Renal cortical epithelial cell (primary cell): ENCODE results near the gene LHB. TPM values are rescaled to one million over a fixed set of nuclear protein-coding genes. Genes with fewer than 3 reads are reported as not detected.
"Not testable (repeated sequence)": the region's sequence is repeated elsewhere in the genome, so short reads cannot be mapped to it uniquely, and the experiment has no call there.

Source experiments
- DNase-seq: peaks from one replicate; pipeline ENCODE4 v3.0.0-alpha.2; 2011; ENCODE audit warnings: low read depth
- total RNA-seq: library from RNA; depleted of rRNA; stranded (reverse); fragments of >200 nt; gene quantifications from 2 replicates; pipeline ENCODE4 v1.2.3, GENCODE V29; 2014

The LHB gene
- total RNA-seq: 0.25 TPM in 1 of 2 replicates, not detected in the other

DNA sequence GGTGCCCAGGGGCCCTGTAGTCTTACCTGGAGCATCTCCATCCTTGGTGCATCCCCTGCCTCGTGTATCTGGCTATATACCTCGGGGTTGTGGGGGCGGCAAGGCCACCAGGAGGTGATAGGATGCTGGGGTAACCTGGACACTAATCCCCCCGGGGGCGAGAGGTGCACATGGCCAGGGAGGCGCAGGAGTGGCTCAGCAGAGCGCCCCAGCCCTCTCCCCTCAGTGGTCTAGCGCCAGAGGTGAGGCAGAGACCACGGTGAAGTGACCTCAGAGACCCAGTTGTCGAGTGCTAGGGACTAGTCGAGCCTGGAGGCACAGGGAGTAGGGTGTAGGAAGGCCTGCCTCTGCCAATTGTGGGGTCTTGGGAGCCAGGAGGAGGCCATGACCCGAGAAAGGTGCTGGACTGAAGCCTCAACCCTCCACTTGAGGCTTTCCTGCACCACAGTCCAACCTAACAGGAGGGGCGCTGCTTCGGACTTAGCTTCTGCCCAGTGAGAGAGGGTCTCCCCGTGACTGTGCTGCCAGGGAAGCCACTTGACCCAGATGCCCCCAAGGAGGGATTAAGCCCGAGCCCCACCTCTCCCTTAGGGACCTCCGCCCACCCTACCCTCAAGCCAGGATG is at the start of gene LHB:
Gene LHB, minus strand, starts transcription at position 51 of the 625 bp plus-strand sequence. Its CDS starts 10 bp downstream, at position 41.
- no peak for DNase-seq

DNA sequence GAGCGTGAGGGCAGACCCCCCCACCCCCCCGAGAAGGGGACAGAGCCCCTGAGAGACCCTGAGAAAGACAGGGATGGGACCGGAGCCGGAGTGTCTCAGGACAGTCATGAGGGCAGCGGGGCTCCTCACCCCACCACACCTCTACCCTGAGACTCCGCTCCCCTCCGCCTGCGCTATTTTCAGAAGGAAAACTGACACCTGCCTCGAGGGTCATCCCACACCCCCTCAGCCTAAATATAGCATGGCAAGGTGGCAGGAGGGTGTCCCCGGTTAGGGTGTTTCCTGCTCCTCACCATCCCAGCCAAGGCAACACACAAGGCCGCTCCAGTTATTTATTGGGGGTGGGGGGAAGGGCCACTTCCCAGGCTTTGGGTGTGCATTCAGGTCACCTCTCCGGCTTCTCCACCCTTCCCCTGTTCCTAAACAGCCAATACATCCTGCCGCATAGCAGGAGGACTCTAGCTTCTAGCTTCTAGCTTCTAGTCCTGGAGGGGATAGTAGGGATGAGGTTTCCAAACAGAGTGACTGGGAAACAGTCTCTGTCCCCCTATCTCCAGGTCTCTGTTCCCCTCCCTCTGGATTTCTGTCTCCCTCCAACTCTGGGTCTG is 49.1 kb upstream of the LHB start:
- DNase-seq: no peak

- no peak for DNase-seq
Measured at GRCh38 chr19:49064768-49065611, 48.1 kb upstream of the LHB start, which contains the start of gene NTF4. TSS of gene NTF4 (minus strand) at chr19:49064818. CDS start at chr19:49061997, 2,821 bp downstream.

- DNase-seq: no peak
Measured at GRCh38 chr19:49064029-49064629, 47.2 kb upstream of the LHB start.

DNA sequence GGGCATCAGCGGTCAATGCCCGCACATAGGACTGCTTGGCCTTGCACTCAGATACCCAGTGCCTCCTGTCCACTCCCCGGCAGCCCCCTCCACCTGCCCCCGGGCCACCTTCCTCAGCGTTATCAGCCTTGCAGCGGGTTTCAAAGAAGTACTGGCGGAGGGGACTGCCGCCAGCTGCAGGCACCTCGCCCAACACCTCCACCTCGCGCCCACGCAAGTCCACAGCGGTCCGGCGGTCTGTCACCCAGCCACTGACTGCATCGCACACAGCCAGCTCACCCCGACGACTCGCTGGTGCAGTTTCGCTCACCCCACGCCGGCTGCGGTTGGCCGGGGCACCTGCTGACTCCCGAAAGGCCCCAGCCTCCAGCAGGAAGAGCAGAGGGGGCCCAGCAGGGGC is 44.6 kb upstream of the LHB start:
- no peak for DNase-seq

DNA sequence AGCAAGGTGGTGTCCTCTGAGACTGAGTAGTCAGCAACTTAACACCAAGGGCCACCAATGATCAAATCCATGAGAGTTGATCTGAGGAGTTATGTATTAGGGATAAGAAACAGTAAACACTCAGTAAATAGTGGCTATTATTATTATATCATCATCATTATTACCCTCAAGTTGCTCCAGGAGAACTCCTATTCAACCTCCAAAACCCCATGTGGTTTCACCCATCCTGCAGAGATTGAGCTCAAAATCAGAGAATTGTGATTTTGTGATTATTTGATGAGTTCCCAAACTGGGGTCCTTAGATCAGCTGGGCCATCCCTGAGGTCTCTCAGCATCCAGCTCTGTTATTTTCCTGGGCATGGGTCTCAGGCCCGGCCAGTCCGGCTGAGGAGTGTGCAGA is 44.1 kb upstream of the LHB start:
- DNase-seq: no peak

DNA sequence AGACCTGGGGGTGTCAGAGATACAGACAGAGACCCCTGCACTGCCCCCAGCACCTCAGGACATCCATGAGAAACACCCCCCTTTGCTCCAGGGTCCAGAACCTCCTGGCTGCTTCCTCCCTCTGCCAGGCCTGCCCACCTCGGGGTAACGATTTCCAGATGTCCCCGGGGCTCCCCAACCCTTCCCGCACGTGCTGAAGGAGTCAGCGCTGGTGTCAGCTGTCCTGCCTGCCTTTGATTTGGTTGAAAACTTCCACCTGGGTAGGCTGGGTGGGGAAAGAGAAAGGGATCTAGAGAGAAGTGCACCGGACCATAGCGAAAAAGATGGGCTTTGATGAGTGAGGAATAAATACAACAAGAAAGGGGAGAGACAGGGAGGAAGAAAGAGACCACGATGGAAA is 42.2 kb upstream of the LHB start:
- no peak for DNase-seq

DNA sequence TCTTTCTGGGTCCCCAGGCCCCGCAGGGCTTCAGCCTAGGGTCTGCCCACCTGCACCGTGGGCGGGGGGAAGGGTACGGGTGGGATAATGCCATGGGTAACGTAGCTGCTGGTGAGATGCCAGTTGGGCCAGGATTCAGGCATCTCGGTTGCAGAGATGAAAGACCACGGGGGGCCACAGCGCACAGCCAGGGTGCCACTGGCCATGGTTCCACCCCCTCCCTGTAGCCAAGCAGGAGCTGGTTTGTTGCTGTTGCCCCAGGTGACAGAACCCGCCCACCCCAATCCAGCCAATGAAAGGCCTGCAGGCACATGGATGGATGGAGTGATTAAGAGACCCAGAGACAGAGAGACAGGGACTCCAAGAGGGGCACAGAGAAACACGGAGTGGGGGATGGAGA is 41.7 kb upstream of the LHB start:
- DNase-seq: peak; percentile 13

DNA sequence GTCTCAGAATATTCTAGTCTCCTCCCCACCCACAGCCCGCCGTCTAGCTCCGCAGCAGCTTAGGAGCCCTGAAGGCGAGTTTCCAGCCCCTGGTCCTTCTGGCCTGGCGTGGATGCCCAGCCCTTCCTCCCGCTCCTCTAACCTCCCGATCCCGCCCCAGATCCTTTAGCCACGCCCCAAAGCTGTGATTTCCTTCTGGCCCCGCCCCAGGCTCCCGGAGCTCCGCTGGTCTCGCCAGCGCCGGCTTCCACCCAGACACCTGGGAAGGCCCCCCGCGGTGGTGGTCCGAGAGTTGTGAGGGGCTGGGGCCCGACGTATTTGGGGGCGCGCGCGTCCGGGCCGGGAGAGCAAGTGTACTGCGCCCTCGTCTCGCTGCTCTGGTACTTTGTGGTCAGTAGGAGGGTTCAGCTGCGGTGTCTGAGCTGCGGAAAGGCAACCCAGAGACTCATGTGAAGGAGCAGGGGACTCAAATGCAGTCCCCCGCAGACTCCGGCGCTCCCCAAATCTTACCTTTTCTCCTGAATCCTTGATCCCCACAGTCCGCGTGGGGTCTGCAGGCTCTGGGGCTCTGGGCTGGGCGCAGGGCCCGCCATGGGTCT is 40.8 kb upstream of the LHB start, which contains the start of gene CGB7:
Gene CGB7, minus strand, starts transcription at position 114 of the 599 bp plus-strand sequence. CDS start 2,374 bp downstream, outside the sequence.
- peak; percentile 34 for DNase-seq

GRCh38 chr19:49056902-49057596 is 40.2 kb upstream of the LHB start:
- DNase-seq: not testable (repeated sequence)

DNA sequence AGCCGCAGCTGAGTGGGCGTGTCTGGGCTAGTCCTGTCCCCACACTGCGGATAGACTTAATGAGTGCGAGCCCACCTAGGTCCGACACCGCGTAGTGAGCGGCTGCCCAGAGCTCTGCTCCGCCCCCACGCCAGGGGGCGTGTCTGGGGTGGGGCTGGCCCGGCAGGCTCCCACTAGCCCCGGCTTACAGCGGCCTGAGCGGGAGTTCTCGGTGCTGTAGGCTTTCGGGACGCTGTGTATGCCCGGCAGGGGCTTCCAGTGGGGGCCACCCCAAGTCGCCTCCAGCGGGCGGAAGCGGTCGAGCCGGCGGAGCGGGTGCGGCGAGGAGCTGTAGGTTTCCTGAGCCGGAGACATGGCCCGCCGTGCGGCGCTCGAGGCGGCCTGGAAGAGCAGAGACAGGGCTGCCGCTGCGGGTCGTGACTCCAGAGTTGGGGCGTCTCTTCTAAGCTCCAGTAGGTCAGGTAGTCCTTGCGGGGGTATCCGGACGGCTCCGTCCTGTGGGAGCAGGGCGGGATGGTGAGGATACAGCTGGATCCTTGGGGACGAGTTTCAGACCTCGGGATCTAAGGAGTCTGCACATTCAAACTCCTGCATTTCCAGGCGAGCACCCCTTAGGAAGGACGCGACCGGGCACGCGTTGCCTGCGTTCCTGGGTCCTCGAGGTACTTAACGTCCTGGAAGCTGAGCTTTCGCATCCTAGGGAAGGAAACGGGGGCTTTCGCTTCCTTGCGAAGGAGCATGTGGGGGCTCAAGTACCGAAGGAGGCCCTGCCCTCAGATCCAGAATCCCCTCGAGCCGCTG is 39.4 kb upstream of the LHB start:
- no peak for DNase-seq

GRCh38 chr19:49050376-49051033 is 33.6 kb upstream of the LHB start:
- peak; percentile 33 for DNase-seq

DNA sequence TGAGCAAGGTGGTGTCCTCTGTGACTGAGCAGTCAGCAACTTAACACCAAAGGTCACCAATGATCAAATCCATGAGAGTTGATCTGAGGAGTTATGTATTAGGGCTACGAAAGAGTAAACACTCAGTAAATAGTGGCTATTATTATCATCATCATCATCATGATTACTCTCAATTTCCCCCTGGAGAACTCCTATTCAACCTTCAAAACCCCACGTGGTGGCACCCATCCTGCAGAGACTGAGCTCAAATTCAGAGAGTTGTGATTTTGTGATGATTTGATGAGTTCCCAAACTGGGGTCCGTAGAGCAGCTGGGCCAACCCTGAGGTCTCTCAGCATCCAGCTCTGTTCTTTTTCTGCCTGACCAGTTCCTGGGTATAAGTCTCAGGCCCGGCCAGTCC is 32.9 kb upstream of the LHB start:
- DNase-seq: not testable (repeated sequence)

DNA sequence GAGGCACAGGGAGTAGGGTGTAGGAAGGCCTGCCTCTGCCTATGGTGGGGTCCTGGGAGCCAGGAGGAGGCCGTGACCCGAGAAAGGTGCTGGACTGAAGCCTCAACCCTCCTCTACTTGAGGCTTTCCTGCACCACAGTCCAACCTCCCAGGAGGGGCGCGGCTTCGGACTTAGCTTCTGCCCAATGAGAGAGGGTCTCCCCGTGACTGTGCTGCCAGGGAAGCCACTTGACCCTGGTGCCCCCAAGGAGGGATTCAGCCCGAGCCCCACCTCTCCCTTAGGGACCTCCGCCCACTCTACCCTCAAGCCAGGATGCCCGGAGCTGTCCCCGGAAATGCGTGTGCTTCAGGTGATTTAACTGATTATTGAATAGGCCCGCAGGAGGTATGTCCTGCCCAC is 32.1 kb upstream of the LHB start, which contains the start of gene CGB8:
Gene CGB8, minus strand, starts transcription at position 101 of the 400 bp plus-strand sequence. CDS start 372 bp downstream, outside the sequence.
- not testable (repeated sequence) for DNase-seq

DNA sequence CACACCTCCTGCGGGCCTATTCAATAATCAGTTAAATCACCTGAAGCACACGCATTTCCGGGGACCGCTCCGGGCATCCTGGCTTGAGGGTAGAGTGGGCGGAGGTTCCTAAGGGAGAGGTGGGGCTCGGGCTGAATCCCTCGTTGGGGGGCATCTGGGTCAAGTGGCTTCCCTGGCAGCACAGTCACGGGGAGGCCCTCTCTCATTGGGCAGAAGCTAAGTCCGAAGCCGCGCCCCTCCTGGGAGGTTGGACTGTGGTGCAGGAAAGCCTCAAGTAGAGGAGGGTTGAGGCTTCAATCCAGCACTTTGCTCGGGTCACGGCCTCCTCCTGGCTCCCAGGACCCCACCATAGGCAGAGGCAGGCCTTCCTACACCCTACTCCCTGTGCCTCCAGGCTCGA is 26.7 kb upstream of the LHB start, which contains the start of gene CGB5:
Gene CGB5, plus strand, starts transcription at position 301 of the 400 bp plus-strand sequence. CDS start 362 bp downstream, outside the sequence.
- not testable (repeated sequence) for DNase-seq

GRCh38 chr19:49042666-49043065 is 25.8 kb upstream of the LHB start:
- DNase-seq: not testable (repeated sequence)

GRCh38 chr19:49042177-49042576 is 25.3 kb upstream of the LHB start:
- DNase-seq: no peak

DNA sequence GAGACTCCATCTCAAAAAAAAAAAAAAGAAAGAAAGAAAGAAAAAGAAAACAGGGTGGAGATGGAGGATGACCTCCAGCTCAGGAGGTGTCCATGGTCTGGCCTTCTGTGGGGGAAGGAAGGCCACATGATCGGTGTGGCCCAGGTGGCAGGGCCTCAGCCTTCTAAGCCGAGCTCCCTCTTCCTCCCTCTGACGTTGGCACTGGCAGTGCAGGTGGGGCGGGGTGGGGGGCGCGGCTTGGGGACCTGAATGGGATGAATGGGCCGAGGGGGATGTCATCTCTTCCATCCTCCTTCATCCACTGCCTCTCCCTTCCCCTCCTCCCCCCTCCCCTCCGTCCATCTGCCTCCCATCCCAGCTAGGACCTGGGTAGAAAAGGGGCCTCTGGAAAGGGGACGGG is 22.8 kb upstream of the LHB start:
- DNase-seq: not testable (repeated sequence)

DNA sequence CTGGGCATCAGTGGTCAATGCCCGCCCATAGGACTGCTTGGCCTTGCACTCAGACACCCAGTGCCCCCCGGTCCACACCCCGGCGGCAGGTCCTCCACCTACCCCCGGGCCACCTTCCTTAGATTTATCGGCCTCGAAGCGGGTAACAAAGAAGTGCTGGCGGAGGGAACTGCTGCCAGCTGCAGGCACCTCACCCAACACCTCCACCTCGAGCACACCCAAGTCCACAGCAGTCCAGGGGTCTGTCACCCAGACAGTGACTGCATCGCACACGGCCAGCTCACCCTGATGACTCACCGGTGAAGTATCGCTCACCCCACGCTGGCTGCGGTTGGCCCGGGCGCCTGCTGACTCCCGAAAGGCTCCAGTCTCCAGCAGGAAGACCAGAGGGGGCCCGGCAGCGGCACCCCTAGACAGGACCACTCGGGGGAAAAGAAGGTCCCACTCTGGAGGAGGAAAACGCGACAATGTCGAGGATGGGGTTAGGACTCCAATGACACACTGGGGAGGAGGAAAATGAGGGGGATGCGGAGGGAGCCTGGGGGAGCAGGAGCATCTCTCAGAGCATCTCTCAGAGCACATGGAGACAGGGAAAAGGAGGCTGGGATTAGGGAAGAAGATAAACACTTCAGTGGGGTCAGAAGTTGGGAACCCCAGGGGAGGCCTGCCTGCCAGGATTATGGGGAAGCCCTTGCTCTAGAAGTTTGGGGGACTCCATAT is 21.8 kb upstream of the LHB start:
- DNase-seq: peak; percentile 41
